ENCODE data around the gene ZHX3. TPM values are rescaled to one million over a fixed set of nuclear protein-coding genes. Genes with fewer than 3 reads are reported as not detected.

ZHX3 gene
- total RNA-seq, 1 donor from 2014 or later = 13.9 TPM

DNA sequence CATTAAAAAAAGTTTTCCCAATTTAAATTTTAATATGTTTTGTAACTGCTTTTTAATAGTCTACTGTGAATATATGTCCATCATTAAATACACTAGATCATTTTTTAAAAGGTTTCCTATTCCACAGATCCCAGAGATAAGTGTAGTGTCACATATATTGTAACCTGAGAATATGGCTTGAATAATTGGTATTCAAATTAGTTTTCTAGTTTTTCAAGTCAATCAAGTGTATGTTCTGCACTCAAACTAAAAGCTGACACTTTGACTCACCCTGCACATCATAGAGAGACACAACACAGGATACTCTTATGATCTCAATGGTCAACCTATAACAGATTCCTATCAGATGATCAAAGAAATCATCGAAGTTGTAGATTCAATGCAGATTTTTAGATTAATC lies 49.1 kb downstream of the ZHX3 start:
- peaks cover 4% of the 10 kb centered on the region for H3K9me3 Mint-ChIP-seq
- H3K27ac Mint-ChIP-seq = no peak overlapping the region

DNA sequence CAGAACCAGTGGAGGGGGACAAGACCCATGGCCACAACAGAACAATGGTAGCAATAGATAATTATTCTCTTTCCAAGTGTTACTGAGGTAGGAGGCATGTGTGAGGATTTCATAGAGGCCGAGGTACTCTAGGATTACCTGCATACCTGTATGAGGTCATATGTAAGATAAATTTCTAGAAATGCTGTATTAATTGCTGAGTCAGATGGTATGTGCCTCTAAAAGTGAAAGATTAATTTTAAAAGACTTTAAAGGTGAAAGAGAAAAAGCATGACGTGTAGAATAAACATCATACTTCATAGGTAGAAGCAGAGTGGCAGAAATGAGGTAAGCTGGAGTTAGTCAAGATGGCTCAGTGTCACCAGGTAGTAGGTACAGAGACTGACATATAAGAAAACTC lies 51.6 kb downstream of the ZHX3 start:
- Mint-ChIP-seq H3K9me3 (no peaks in the 10 kb centered on the region), H3K36me3 (no peaks in the 10 kb centered on the region), H3K4me3 (no peak overlapping the region), H3K27ac (no peak overlapping the region), H3K27me3 (ENCODE audit: low read depth) (no peaks in the 10 kb centered on the region), H3K4me1 (peaks cover 12% of the 10 kb centered on the region)
- DNase-seq (ENCODE audit: low spot score in 2 of 2, unreplicated experiment in 2 of 2) = no peak
- TF ChIP-seq, protein P1, sequence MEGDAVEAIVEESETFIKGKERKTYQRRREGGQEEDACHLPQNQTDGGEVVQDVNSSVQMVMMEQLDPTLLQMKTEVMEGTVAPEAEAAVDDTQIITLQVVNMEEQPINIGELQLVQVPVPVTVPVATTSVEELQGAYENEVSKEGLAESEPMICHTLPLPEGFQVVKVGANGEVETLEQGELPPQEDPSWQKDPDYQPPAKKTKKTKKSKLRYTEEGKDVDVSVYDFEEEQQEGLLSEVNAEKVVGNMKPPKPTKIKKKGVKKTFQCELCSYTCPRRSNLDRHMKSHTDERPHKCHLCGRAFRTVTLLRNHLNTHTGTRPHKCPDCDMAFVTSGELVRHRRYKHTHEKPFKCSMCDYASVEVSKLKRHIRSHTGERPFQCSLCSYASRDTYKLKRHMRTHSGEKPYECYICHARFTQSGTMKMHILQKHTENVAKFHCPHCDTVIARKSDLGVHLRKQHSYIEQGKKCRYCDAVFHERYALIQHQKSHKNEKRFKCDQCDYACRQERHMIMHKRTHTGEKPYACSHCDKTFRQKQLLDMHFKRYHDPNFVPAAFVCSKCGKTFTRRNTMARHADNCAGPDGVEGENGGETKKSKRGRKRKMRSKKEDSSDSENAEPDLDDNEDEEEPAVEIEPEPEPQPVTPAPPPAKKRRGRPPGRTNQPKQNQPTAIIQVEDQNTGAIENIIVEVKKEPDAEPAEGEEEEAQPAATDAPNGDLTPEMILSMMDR (IDR thresholded peaks at IDR 0.05; ENCODE audit: unreplicated experiment) = no peak

More for the DNA sequence above, 49.1 kb downstream of the ZHX3 start:
- Mint-ChIP-seq H3K4me3 (no peak overlapping the region), H3K36me3 (no peaks in the 10 kb centered on the region), H3K4me1 (peaks cover 17% of the 10 kb centered on the region), H3K27me3 (ENCODE audit: low read depth) (no peaks in the 10 kb centered on the region)
- DNase-seq (ENCODE audit: low spot score in 2 of 2, unreplicated experiment in 2 of 2) = no peak
- TF ChIP-seq, protein P1 (IDR thresholded peaks at IDR 0.05; ENCODE audit: unreplicated experiment) = no peak

DNA sequence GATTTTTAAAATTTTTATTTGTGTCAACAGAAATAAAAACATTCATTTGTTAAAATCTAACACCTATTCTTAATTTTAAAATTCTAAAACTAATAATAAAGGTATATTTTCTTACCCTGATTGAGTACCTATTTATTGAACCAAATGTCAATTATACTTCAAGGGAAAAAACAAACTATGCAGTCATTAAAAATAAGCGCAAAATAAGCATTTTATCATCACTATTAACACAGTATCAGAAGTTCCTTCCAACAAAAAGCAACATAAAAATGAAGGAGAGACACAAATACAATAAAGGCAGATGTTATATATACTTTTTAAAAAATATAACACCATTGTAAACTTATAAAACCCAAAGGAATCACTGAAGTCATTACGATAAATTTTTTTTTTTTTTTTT lies 52.7 kb downstream of the ZHX3 start:
- Mint-ChIP-seq H3K4me3 (no peak overlapping the region), H3K9me3 (no peaks in the 10 kb centered on the region), H3K27me3 (ENCODE audit: low read depth) (no peaks in the 10 kb centered on the region), H3K36me3 (no peaks in the 10 kb centered on the region), H3K27ac (no peak overlapping the region), H3K4me1 (peaks cover 12% of the 10 kb centered on the region)
- no peak for DNase-seq (ENCODE audit: low spot score in 2 of 2, unreplicated experiment in 2 of 2)
- TF ChIP-seq, protein P1 (IDR thresholded peaks at IDR 0.05; ENCODE audit: unreplicated experiment) = no peak

DNA sequence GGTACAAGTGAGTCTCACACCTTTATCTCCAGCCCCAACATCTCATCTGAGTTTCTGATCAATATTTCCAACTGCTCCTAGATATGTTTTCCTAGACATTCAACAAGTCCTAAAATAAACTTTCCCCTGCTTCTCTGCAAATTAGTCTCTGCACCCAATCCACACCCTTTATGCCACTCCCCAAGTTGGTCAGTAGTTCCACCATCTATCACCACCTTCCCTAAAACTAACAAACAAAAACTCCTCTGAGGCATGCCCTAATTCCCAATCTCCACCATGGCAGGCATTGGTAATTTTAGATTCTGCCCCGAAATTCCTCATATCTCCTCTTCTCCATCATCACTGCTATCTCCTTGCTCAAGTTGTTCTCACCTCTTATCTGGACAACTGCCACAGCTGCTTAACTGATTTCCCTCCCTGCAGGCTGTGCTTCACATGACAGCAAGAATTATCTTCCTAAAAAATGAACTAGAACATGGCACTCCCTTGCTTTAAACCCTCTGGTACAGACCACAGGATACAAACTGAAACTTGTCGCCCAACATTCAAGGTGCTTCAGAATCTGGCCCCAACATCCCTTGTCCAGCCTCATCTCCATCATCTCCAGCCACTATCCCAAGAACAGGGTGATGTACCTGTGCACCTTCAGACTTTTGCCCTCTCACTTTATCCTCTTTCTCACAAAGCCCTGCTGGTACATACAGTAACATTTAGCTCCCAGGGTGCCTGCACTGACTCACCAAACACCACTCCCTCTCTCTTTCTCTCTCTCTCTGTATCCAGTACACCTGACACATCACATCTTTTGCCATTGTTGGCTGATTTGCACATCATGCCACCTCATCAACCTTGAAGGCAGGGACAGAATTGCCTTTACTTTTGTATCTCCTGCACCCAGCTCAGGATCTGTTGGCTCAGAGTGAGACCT lies 55.5 kb downstream of the ZHX3 start:
- no peaks in the 10 kb centered on the region for H3K4me1 Mint-ChIP-seq
- TF ChIP-seq, protein P1 (IDR thresholded peaks at IDR 0.05; ENCODE audit: unreplicated experiment) = no peak
- no peak overlapping the region for H3K4me3 Mint-ChIP-seq
- H3K9me3 Mint-ChIP-seq = no peaks in the 10 kb centered on the region
- H3K27me3 Mint-ChIP-seq (ENCODE audit: low read depth) = no peaks in the 10 kb centered on the region
- no peaks in the 10 kb centered on the region for H3K36me3 Mint-ChIP-seq
- DNase-seq (ENCODE audit: low spot score in 2 of 2, unreplicated experiment in 2 of 2) = no peak
- no peak overlapping the region for H3K27ac Mint-ChIP-seq

DNA sequence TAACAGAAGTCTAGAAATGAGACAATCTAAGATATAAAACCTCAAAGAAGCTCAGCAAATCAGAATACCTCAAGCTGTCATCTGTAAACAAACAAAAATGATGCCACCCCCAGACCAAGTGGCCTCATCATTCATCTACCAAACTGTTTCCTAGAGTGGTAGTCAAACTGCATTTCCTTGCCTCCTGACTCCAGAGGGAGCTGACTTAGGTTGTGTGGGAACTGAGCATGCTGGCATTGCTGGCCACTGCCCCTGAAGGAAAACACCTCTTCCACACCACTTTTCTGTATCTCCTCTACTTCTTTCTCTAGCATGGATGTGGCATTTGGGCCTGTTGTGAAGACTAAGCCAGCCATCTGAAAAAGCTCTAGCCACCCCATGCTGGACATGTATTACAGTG lies 56.3 kb downstream of the ZHX3 start:
- Mint-ChIP-seq H3K9me3 (no peaks in the 10 kb centered on the region), H3K27me3 (ENCODE audit: low read depth) (no peaks in the 10 kb centered on the region), H3K27ac (no peak overlapping the region), H3K36me3 (no peaks in the 10 kb centered on the region), H3K4me1 (no peaks in the 10 kb centered on the region), H3K4me3 (no peak overlapping the region)
- TF ChIP-seq, protein P1 (IDR thresholded peaks at IDR 0.05; ENCODE audit: unreplicated experiment) = no peak
- no peak for DNase-seq (ENCODE audit: low spot score in 2 of 2, unreplicated experiment in 2 of 2)
